ENCODE data around the gene ZNF205.
A peak's percentile ranks its signal among the peaks of the same experiment; 100 is the strongest.
"Not testable (repeated sequence)": the region's sequence is repeated elsewhere in the genome, so short reads cannot be mapped to it uniquely, and the experiment has no call there.

The ZNF205 gene

DNA sequence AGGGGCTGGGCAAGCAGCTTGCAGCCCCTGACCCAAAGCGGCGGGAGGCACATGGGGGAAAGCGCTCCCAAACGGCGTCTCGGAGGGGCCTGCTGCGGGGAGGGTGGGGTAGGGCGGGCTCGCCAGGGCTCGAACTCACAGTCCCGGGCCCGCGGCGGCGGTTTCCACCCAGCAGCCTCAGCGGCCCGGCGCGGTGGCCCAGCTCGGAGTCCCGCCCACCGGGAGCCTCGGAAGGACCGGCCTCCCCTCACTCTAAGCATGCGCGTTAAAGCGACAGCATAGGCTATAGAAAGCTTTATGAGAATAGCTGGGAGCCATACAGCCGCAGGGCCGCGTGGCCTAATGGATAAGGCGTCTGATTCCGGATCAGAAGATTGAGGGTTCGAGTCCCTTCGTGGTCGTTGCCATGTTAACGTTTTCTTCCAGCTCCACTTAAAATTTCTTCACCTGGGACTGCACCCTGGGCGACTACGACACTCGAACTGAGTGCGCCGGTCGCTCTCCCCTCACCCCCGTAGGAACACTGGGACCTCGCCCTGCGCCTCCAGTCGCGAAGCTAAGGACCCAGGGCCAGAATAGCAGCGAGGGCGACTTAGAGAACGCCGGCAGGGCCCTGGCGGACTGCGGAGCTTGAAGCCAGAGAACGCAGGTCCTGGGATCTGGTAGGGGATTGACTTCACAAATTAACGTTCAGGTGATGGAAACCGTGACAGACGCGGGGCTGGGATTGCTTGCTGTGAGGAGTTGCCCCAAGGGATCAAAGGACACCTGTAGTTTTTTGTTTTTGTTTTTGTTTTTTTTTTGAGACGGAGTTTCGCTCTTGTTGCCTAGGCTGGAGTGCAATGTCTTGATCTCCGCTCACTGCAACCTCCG lies 38.2 kb downstream of the ZNF205 start:
- peak; percentile 97 to 98 for DNase-seq

DNA sequence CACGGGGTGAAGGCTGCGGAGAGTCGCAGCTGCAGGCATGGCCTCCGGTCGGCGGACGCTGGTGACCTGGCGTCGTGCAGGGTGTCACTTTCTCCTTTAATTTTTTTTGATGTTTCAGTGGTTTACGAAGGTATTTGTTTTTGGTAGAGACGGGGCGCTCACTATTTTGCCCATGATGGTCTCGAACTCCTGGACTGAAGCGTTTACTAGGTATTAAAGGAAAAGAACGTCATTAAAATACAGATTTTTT lies 39.6 kb downstream of the ZNF205 start:
- no peak for DNase-seq

DNA sequence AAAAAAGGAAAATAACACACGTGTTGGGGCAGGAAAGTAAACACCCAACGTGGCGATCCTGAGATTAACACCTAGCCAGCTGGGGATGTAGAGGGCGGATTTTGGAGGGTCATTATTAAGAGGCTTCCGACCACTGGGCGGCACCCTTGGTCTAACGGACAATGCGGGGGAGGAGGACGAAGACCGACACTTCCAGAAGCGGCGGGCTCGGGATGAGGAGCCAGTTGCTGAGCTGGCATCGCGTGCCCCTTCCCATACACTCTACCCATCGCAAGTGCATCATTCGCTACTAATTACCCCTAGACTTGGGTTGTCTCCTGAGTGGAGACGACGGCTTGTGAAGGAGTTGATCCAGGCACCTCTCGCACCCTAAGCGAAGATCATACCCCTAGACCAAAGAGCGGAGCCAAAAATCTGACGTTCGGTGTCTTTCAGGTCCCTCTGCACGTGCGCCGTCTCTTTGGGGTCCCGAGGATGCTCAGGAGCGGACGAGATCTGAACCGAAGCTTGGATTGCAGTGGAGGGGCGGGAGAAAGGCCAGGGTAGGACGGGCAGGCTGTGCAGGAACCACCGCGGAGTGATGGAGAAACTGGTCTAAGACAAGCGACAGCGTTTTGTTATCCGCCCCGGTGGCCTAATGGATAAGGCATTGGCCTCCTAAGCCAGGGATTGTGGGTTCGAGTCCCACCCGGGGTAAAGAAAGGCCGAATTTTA lies 40.0 kb downstream of the ZNF205 start:
- peak; percentile 92 for DNase-seq

DNA sequence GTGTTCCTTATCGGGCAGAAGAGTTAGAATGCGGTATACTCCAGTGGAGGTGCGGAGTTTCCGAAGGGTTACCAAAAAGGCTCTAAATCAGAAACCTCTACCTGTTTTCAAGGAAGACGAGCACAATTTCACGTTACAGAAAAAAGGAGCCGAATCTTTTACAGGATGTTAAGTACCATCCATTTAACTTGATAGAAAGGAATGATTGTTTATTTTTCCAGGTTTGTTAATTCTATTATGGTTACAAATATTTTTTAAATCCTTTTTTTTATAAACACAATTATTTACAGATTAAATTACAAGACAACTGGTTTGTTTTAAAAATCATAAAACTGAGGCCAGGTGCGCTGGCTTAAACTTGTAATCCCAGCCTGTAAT lies 40.6 kb downstream of the ZNF205 start:
- no peak for DNase-seq

DNA sequence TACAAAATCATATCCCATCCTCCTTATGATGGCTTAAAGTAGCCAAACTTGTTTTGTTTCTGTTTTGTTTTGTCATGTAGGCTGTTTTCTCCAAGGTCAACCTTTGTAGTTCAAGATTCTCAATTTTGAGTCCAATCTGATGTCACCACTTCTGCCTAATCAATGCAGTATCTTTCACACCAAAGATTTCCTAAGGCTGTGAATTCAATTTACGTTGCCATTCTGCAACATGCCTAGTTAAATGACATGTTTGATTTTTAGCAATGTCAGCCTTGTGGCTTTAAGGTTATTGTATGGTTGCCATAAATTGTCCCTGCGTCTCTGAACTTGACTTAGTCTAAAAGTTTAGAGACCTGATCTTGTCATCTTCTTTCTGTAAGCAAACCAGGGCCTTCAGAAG lies 42.8 kb downstream of the ZNF205 start:
- no peak for DNase-seq

DNA sequence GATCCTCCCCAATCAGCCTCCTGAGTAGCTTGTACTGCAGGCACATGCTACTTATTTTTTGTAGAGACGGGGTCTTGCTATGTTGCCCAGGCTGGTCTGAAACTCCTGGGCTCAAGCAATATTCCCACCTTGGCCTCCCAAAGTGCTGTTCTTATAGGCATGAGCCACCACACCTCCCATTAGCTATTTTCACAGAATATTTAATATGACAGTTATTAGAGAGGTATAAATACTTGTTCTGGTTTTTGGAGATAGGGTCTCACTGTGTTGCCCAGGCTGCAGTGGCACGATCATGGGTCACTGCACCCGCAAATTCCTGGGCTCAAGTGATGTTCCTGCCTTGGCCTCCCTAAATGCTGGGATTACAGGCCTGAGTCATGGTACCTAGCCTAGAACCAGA lies 43.6 kb downstream of the ZNF205 start:
- no peak for DNase-seq

DNA sequence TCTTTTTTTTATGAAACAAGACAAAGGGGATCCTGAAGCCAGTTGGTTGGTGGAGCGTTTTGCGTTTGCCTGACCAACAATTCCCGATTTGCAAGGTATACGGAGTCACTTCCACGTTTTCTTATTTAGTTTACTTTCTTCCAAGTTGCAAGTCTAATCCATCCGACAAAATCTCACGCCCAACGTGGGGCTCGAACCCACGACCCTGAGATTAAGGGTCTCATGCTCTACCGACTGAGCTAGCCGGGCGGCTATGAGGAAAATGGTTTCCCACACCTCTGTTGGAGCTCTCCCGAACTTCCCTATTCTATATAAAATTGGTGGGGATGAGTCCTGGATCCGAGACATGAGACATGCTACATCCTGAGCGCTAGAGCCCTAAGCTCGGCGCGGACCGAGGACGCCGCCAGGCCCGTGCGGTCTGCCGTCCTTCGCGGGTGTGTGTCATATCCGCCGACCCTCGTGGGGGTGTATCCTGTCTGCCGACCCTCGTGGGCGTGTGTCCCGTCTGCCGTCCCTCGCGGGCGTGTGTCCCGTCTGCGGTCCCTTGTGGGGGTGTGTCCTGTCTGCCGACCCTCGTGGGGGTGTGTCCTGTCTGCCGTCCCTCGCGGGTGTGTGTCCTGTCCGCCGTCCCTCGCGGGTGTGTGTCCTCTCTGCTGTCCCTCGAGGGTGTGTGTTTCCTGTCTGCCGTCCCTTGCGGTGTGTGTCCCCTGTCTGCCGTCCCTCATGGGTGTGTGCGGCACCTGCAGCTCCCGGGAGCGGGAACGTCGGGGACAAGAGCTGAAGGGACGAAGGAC lies 45.0 kb downstream of the ZNF205 start:
- peak; percentile 79 to 82 for DNase-seq

DNA sequence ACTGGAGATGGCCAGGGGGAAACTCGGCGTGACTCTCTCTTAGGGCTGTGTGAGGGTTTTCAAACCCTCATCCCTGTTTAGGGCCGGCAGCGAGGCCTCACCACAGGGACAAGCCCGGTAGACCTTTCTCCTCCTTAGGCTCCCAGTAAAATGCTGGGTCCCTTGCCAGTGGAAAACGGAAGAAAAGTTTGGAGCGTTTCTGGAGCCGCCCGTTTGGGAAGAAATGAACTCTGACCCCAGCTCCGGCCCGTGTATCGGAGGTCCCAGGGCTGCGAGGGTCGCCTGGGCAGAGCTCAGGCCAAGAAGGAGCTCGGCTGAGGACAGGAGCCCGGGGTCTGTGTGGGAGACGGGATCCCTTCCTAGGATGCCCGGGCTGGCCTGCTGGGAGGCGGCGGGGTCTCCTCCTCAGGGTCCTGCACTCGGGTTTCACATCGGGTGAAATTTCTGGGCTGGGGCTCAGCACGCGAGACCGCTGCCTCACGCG lies 45.7 kb downstream of the ZNF205 start:
- no peak for DNase-seq

DNA sequence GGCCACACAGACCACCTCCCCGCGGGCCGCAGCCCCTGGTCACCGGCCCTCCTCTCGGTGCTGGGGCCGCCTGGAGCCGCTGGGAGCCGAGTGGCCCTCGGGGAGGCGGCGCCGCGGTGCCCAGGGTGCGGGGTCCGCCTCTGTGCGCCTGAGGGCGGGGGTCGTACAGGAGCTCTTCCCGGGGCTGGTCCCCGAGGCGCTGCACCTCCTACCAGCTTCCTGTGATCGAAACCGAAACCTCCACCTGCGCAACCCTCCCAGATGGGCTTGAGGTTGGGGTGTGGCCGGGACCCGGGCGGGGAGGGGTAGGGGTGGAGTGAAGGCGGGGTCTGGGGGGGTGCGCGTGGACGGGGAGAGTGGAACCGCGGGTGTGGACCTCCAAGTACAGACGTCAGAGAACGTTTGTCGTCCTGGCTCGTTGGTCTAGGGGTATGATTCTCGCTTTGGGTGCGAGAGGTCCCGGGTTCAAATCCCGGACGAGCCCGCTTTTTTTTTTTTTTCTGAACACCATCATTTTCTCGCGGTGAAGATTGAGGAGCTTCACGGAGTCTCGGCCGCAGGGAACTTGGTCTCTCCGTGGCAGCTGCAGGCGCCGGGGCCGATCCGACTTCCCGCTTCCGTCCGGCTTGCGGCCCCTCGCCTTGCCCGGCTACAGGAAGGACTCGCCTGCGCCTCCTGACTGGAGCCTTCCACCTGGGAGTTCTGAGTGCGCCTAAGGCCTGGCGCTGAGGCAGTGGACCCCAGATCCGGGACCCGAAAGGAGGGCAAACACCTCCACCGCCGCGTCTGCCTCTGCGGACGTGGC lies 46.3 kb downstream of the ZNF205 start:
- peak; percentile 64 to 78 for DNase-seq

DNA sequence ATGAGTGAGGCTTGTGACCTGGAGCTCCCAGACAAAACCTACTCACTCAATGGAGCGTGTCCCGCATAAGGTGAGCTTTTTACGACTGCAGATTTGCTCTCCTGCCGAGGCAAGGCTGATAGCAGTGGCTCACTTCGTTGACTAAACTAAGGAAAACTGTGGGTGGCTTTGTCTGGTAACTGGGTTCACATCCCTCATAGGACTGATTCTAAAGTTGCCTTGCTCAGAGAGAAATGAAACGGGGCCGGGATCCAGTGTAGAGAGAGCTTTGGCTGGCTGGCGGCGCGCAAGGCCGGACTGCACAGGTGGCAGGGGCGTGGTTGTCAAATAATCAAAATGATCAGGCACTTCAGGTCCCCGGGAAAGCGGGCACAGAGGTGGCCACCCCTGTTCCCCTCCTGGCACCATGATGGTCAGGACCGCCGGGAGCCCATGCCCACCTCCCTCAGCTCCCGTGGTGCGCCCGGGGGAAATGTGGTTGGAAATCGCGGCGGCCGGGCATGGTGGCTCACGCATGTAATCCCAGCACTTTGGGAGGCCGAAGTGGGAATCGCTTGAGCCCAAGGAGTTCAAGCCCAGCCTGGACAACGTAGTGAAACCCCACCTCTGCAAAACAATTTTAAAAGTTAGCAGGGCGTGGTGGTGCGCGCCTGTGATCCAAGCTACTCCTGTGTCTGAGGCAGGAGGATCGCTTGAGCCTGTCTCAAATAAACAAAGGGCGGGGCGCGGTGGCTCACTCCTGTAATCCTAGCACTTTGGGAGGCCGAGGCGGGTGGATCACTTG lies 49.0 kb downstream of the ZNF205 start:
- DNase-seq = peak in 1 of 2 experiments; percentile 64

DNA sequence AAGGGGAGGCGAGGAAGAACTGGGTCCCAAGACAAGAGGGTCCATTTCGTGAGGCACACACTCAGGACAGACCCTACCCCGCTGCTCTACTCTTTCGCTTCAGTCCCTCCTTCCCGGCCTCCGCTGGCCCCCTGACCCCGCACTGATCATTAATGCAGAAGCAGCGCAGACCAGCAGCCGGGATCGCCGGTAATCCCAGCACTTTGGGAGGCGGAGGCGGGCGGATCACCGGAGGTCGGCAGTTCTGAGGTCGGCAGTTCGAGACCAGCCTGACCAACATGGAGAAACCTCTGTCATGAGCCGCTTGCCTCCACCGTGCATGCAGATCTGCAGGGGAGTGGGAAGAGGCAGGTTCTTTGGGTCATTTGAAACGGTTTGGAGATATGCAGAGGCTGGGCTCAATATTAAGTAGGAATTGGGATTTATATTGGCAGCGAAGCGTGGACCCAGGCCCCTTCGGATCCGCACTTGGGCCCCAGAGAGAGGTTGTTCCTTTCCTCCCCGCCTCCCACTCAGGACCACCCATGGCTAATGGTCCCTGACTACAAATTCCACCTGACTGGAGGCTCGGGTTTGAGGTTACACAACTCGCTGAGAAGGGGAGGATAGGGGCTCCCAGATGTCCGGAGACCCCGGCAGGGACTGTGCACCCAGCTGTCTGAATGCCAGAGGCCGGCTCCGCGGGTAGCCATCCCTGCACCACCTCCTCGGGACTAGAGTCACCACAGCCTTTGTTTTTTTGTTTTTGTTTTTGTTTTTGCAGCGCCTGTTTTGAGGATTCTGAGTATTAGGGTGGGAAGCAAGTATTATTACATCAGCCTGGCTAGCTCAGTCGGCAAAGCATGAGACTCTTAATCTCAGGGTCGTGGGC lies 52.0 kb downstream of the ZNF205 start:
- DNase-seq = no peak

DNA sequence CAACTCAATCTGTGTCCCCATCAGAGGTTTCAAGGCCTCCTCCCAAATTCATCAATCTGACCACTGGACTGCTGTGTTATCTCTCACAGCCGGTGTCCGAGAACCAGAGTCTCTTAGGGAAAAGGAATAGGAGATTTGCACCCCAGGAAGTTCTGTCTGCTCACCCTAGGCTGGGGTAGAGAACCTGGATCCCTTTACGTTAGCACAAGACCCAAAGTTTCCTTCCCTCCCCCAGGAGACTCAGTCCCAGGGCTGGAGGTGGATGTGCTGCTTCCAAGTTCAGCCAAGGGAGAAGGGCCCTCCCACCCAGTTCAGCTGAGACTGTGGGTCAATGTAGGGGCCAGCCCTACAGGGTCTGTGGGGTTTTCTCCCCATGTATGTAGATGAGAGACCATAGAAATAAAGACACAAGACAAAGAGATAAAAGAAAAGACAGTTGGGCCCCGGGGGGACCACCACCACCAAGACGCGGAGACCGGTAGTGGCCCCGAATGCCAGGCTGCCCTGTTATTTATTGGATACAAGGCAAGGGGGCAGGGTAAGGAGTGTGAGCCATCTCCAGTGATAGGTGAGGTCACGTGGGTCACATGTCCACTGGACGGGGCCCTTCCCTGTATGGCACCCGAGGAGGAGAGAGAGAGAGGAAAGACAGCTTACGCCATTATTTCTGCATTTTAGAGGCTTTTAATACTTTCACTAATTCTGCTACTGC lies 52.9 kb downstream of the ZNF205 start:
- DNase-seq = no peak

DNA sequence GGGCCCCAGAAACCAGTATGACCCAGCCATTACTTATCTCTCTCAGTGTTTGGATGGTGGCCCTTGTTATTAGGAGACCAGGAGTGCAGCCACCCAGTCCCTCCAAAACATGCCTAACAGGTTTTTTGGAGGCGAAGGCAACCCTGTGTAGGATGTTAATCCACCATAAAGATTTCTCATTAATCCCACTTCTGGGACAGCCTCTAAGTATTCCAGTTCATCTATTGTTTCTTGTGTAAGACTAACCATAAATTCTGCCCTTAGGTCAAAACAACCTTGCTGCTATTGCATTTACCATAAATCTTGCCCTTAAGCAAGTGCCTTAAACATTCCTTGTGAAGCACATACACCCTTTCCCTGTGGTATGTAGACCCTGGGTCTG lies 54.1 kb downstream of the ZNF205 start:
- DNase-seq = no peak

DNA sequence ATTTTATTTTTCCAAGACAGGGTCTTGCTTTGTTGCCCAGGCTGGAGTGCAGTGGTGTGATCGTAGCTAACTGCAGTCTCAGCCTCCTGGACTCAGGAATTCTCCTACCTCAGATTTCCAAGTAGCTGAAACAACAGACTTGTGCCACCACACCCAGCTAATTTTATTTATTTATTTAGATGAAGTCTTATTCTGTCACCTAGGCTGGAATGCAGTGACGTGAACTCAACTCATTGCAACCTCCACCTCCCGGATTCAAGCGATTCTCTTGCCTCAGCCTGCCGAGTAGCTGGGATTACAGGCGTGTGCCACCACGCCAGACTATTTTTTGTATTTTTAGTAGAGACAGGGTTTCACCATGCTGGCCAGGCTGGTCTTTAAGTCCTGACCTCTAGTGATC lies 56.3 kb downstream of the ZNF205 start:
- not testable (repeated sequence) for DNase-seq
